NCI-H345 treated with DMSO at 0.1 percent for 48 hours (cell line): ENCODE measurements around the gene UQCRHL.

Experiments used
- DNase-seq: peaks from one replicate; lab custom pipeline; 2025; ENCODE audit not compliant: unreplicated experiment; lab: John Stamatoyannopoulos, UW

The UQCRHL gene

DNA sequence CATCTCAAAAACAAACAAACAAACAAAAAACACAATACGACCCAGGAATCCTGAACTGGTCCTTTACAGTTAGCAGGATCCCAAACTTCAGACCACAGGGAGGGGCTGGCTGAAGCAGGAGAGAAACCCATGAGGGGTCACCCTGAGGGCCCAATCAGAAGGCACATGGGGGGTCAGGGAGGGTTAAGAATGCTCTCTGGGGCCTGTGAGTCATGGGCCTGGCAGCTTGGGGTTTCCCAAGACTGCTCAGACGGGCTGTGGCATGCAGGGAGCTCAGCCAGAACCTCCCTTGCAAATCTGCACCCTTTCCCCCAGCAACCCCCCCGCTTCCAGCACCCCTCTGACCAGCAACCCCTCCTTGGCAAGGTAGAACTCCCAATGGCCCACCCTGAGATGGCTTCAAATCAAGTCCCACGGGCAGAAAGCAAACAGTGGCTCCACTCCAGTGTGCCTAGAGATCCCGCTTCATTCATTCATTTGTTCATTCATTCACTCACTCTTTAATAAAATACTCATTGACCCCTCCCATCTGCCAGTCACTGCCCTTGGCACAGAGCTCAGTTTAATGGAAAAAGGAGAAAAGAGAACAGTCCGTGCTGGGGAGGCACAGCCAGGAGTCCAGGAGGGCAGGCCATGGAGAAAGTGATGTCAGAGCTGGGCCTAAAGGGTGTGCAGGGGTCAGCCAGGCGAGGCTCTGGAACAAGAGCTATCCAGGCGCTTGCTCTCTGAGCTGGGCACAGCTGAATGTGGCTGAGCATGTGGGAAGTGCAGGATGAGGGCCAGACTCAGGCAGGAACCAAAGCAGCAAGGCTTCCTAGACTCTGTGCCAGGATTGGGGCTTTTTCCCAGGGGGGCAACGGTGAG is 8.2 kb downstream of the UQCRHL start:
- no peak for DNase-seq

DNA sequence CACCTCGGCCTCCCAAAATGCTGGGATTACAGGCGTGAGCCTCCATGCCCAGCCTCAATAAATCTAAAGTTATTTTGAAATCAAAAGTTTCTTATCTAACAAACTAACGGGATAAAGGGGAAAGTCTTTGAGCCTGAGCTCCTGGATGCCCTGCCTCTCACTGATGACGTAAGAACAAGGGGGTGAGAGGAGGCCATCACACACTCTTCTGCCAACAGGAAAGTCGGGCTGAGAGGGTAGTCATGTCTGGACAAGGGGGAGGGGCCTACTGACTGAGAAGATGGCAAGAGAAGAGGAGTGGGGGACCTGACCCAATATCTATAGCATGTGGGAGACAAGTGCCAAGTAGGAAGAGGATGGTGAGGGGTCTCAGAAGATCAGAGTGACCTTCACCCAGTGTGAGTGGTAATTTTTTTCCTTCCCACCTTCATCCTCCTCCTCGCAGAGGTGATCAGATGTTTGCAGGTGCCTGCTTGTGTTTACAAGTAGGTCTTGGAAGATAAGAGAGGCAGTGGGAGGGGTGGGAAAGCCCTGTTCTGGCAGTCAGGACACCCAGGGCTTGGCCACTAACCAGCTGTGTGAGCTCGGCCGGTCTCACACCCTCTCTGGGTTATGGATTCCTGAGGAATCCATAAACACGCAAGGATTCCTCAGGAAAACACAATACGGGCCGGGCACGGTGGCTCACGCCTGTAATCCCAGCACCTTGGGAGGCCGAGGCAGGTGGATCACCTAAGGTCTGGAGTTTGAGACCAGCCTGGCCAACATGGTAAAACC is 9.6 kb downstream of the UQCRHL start:
- DNase-seq = no peak

DNA sequence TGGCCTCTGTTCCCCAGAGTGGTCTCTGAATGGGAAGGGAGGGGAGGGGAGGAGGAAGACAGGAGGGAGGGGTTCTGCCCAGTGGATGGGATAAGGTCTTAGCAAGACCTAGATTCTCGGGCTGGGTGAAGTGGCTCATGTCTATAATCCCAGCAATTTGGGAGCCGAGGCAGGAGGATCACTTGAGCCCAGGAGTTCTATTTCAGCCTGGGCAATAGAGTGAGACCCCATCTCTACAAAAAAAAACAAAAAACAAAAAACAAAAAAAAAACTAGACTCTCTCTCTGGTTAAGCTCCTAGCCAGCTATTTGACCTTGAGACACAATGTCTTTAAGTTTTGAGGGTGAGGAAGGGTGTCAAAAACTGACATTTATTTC is 11.4 kb downstream of the UQCRHL start:
- no peak for DNase-seq

DNA sequence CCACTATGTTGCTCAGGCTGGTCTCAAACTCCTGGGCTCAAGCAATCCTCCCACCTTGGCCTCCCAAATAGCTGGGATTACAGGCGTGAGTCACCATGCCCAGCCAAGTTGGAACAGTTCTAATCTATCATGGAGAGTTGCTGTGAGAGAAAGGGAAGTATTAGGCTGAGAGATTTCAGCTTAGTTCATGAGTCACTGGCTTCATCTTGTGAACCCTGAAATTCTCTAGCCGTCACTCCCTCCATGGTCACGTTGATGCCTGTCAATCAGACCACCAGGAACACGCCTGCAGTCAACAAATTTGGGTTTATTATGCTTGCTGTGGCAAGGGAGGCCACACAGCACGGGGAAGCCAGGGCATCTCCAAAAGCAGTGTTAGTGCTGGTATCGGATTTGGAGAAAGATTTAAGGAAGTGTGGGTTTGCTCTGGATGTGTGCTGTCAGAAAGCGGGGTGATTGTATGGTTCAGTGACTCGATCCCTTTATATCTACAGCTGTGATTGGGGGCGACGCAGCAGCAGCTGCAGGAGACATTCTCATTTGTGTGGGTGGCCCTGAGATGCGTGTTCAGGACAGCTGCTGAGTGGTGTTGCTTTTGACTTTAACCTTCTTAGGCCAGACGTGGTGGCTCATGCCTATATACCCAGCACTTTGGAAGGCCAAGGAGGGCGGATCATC is 18.7 kb downstream of the UQCRHL start:
- DNase-seq = no peak

DNA sequence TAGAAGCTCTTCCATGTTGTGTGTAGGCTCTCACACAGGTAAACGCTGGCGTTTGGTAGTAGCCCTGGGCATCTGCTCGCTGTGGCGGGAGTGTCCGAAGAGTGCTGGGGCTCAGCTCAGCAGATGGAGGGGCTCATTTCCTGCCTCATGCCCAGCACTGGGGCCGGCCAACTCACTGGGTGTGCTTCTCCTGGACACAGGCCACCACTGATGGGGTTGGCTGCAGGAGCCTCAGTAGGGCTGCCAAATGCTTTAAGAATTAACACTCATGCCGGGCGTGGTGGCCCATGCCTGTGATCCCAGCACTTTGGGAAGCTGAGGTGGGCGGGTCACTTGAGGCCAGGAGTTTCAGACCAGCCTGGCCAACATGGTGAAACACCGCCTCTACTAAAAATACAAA is 20.9 kb downstream of the UQCRHL start:
- DNase-seq = no peak

DNA sequence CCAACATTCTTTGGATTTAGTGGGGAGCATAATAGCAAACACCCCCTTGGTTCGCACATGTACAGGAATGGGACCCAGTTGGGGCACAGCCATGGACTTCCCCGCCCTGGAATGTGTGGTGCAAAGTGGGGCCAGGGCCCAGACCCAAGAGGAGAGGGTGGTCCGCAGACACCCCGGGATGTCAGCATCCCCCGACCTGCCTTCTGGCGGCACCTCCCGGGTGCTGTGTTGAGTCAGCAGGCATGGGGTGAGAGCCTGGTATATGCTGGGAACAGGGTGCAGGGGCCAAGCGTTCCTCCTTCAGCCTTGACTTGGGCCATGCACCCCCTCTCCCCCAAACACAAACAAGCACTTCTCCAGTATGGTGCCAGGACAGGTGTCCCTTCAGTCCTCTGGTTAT is 21.8 kb downstream of the UQCRHL start:
- no peak for DNase-seq

DNA sequence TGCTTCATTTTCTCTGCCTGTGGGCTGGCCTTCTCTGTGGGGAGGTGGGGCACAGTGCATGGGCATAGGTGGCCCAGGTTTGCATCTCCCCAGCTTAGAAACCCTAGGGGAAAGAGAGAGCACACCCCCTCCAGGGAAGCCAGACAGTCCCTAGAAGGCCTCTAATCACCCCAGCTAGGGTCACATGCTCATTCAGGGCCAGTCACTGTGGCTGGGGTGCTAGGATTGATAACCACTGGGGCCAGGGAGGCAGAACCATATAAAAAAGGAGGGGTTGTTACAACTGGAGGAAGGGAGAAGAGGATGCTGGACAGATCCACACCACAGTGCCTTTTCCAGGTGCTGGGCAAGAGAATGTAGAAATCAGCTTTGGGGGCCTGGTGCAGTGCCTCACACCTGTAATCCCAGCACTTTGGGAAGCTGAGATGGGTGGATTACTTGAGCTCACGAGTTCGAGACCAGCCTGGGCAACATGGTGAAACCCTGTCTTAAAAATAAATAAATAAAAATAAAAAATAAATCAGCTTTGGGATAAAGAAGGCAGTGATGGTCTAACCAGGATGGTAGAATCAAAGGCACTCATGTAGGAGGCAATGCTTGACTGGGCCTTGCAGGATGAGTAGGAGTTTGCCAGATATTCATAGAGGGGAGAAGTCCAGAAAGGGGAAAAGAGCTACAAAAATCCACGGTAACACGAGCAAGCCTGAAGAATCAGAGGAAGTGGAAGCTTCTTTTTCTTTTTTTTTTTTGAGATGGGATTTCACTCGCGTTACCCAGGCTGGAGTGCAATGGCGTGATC is 29.3 kb downstream of the UQCRHL start:
- DNase-seq = no peak

DNA sequence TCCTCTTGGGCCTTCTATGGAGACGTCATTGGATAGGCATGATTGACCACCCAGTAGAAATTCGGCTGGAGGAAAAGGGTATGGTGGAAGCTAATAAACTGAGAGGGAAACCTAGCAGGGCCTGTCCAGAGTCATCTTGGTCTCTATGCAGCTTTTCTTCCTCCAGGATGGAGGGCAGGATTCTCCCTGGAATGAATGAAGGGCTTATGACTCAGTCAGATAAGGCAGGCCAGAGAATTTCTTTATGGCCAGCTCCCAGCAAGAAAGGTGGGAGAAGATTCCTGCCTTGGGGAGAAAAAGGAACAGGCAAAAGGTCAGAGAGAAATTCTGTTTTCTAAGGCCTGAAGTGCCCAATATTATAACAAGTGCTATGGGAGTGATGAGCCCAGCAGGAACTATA is 31.7 kb downstream of the UQCRHL start:
- no peak for DNase-seq

DNA sequence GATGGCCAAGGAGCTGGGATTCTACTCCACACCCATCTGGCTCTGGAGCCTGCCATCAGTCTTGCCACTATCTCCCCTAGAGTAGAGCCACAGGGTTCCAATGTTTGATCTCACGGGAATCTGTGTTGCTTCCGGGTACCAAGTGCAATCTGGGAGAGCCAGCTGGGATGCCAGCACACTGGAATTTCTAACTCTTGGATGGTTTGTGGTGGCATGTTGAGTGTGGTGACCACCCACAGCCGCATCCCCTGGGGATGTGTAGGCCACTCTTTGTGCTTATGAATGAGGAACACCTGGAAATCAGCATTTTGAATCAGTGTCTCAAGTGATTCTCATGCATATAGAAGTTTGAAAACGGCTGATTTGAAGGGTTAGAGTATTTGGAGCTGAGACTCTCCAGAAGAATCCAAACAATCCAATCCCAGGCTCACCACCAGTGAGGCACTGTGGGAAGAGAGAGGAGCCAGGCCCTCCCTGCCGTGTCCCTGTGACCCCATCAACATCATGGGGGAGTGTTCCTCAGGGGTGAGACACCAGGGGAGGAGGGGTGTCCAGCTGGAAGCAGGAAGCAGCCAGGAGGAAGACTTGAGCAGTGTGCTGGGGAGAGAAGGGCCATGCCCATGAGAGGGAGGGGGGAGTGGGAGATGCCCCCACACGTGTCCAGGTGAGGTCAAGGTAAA is 35.5 kb downstream of the UQCRHL start:
- no peak for DNase-seq

DNA sequence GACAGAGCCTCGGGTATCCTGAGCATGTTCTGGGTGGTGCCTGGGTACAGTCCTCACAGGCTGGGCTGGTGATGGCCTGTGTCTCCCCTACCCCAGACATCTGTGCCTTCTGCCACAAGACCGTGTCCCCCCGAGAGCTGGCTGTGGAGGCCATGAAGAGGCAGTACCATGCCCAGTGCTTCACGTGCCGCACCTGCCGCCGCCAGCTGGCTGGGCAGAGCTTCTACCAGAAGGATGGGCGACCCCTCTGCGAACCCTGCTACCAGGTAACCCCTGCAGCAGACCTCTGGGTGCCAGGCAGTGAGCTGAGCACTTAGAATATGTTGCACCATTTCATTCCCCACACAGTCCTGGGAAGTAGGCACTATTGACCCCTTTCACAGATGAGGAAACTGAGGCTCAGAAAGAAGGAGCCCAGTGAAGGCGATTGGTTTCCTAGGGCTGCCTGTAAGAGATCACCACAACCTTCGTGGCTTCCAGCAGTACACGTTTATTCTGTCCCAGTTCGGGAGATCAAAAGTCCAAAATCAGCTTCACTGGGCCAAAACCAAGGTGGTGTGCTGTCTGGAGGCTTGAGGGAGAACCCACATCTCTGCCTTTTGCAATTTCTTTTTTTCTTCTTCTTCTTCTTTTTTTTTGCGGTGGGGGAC is 37.0 kb downstream of the UQCRHL start:
- DNase-seq = no peak

DNA sequence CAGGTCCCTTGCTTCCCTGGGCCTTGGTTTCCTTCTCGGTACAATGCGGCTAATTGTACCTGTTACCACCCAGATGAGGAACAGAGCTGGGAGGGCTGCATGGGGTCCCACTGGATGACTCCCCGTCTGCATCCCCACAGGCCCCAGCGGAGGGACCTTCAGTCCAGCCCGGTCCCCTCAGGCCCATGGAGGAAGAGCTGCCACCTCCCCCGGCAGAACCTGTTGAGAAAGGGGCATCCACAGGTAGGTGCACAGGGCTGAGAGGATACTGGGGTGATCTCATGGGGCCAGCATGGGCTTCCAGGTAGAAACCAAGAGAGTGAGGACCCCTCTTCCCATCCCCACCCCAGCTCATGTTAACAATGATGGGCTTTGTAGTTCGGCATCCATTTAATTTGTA is 39.1 kb downstream of the UQCRHL start:
- no peak for DNase-seq

DNA sequence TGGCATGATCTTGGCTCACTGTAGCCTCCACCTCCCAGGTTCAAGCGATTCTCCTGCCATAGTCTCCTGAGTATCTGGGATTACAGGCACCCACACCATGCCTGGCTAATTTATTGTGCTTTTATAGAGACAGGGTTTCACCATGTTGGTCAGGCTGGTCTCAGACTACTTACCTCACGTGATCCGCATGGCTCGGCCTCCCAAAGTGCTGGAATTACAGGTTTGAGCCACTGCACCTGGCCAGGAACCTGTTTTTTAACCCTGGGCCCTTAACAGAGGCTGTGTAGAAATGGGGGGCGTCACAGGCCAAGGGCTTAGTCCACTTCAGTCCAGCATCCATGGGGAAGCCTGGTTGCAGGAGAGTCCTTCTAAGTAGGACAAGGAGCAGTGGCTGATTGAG is 39.5 kb downstream of the UQCRHL start:
- DNase-seq = no peak

DNA sequence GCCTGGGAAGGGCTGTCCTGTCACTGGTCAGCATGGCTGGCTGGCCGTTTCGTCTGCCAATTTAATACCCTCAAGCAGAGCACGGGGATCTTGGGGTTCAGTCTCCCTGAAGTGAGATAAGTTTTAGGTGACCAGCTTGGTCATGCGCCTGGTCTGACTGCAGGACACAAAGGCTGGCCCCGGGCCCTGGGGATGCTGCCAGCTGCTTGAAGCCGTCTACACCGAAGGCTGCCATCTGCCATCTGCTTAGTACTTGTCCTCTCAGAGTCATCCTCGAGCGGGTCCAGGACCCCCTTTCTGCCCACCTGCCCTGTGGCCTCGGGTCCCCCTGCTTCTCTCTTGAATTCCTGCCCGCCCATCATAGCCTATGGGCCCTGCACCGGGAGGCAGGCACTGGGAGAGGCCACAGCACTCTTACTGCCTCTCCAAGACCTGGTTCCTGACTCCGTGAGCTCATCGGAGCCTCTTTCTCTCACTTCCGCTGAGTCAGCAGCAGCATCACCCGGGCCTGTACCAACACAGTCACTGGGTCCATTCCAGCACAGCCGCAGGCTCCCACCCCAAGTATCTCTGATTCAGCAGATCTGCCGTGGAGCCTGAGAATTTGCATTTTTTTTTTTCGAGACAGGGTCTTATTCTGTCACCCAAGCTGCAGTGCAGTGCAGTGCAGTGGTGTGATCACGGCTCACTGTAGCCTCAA is 41.8 kb downstream of the UQCRHL start:
- DNase-seq = no peak

DNA sequence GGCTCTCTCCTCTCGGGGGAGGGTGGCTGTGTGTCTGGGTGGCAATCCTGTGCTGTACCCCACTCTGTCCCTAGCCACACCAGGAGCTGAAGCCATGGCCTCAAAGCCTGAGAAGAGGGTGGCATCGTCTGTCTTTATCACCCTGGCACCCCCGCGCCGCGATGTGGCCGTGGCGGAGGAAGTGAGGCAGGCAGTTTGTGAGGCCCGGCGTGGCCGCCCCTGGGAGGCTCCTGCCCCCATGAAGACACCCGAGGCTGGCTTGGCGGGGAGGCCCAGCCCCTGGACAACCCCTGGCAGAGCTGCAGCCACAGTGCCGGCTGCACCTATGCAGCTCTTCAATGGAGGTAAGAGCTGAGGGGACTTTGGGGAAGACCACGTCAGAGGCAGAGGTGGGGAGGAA is 42.6 kb downstream of the UQCRHL start:
- DNase-seq = no peak

DNA sequence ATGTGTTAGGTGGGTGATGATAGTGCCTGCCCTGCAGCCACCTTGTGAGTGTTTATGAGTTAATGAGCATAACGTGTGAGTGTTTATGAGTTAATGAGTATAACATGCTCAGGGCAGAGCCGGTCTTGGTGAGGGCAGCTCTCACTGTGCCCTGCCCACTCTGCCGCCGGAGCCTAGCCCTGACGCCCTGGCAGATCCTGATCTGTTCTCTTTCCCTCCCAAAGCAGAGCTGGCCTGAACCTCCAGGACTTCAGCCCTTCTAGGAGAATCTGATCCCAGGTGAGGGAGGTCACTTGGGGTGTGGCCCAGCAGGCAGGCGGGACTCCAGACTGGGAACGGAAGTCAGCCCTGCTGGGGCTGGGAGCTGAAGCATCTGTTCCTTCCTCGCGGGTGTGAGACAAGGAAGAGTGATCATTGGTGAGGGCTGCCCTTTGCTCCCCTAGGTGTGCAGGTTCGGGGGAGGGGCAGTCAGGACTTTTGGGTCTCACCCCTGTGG is 43.1 kb downstream of the UQCRHL start:
- no peak for DNase-seq

DNA sequence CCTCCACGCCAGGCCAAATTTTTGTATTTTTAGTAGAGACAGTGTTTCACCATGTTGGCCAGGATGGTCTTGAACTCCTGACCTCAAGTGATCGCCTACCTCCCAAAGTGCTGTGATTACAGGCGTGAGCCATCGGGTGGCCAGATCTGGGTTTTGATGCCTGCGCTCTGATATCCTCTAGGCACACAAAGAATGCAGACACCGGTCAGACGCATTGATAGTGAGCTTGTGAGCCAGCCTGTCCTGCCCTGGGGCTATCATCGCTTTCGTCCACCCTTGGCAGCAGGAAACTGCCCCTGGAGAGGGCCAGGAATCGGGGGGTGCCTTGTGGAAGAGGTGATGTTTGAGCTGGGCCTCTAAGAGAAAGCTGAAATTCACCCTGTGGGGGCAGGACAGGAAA is 44.9 kb downstream of the UQCRHL start:
- no peak for DNase-seq

DNA sequence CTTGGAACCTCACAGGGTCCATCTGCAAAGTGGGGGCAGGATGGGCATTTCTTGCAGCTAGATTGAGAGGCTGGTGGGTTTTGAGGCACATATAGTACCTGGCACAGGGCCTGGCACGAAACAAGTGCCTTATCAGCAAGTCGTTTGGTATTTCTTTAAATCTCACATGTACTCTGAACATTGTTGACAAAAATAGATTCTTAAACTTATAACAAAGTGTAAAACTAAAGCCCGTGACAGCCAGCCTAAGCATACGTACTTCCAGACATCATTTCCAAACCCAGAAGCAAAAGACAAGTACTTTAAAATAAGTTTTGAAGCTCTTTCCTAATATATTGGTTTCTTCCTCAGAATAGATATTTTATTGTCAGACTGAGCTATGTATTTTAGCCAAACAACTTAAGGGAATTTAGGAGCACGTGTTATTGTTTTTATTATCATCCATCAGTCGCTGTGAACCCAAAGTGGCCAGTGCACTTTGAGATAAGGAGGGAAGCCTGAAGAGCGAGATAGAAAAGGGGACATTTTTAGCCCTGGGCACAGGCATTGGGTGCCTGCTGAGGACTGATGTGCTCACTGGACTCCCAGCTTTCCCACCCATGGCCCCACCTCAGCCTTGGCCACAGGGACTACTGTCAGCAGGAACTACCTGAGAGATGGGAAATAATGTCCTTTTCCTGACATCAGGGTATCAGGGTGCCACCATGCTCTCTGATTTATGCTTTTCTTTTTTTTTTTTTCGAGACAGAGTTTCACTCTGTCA is 45.9 kb downstream of the UQCRHL start:
- no peak for DNase-seq

DNA sequence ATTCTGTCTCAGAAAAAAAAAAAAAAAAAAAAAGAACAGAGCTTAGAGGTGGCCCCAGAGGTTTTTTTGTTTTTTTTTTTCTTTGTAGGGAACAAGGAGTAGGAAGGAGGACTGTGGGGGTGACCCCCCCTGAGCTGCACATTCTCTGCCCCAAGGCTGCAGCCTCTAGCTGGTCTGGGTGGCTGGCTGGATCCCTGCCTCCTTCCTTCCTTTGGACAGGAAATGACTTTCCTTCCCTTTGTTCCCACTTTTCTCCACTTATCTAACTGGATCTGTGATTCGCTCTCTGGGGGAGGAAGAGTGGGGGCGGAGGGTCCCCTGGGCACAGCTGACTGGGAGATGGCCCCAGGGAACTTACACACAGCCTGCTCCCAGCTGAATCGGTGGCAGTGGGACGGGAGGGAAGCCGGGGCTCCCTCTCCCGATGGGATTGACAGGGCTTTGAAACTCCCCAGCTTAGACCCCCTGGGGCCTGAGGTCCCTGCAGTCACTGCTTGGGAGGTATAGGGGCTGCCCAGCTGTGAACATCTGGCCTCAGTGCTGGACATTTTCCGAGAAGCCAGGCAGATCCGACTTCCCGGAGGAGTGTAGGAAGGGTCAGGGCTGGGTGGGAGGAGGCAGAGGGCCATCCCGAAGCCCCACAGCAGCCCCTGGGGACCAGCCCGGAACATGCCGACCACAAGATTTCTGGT is 46.8 kb downstream of the UQCRHL start:
- DNase-seq = no peak
